Ascending aorta (tissue), 2 donors: ENCODE data around the gene PLCB1. TPM values are rescaled to one million over a fixed set of nuclear protein-coding genes. Genes with fewer than 3 reads are reported as not detected.
"Not testable (repeated sequence)": the region's sequence is repeated elsewhere in the genome, so short reads cannot be mapped to it uniquely, and the experiment has no call there.

ENCODE experiments used
- DNase-seq, 2 donors: peaks; one replicate each; pipeline ENCODE4 v3.0.0-alpha.2; 2019; ENCODE audit warnings: low spot score in 2 of 2
- H3K27ac ChIP-seq, 2 donors: fragments of 200-600 bp; sonication (generic); one replicate each; pipeline ENCODE4 v1.5.1; 2016 to 2017; ENCODE audit warnings: mild to moderate bottlenecking in 1 of 2
- H3K27me3 ChIP-seq: fragments of 200-600 bp; sonication (generic); one replicate; pipeline ENCODE4 v1.5.1; 2017
- H3K36me3 ChIP-seq, 2 donors: fragments of 200-600 bp; sonication (generic); one replicate each; pipeline ENCODE4 v1.5.1; 2016
- H3K4me1 ChIP-seq, 2 donors: fragments of 200-600 bp; sonication (generic); one replicate each; pipeline ENCODE4 v1.5.1; 2016 to 2017; ENCODE audit warnings: mild to moderate bottlenecking in 1 of 2
- H3K4me3 ChIP-seq, 2 donors: fragments of 200-600 bp; sonication (generic); one replicate each; pipeline ENCODE4 v1.5.1; 2016 to 2017; ENCODE audit warnings: mild to moderate bottlenecking in 1 of 2
- H3K9me3 ChIP-seq, 2 donors: fragments of 200-600 bp; sonication (generic); one replicate each; pipeline ENCODE4 v1.5.1; 2016
- CTCF ChIP-seq, 3 experiments: fragments of 200-600 bp in 2 of 3; fragments of 450-650 bp in 1 of 3; sonication (generic) in 2 of 3; IDR thresholded peaks; one replicate each; pipeline ENCODE4 v1.5.1; 2016 to 2019; ENCODE audit warnings: antibody characterized with exemption in 3 of 3, mild to moderate bottlenecking in 1 of 3, moderate library complexity in 1 of 3
- intact Hi-C: fragments of 100-400 bp; cut with DNase I; formaldehyde crosslinking; loops from one replicate; pipeline ENCODE4 v1.15.1; 2023
- total RNA-seq: library from RNA; depleted of rRNA; stranded (reverse); fragments of >200 nt; gene quantifications from one replicate; pipeline ENCODE4 v1.1.0, GENCODE V29; 2016

The PLCB1 gene
- total RNA-seq, 1 donor from 2014 or later: 22.9 TPM

GRCh38 chr20:8456765-8457164, 324.7 kb downstream of the PLCB1 start:
- no peaks in the 10 kb centered on the region for H3K27me3 ChIP-seq
- H3K27ac ChIP-seq: no peak overlapping the region
- no peak for DNase-seq
- no peaks in the 10 kb centered on the region for H3K36me3 ChIP-seq
- H3K4me3 ChIP-seq: no peak overlapping the region
- H3K9me3 ChIP-seq: no peaks in the 10 kb centered on the region
- intact Hi-C loops: no loop called here
- TF ChIP-seq CTCF (IDR thresholded peaks at IDR 0.05): no peak
- H3K4me1 ChIP-seq: no peaks in the 10 kb centered on the region

DNA sequence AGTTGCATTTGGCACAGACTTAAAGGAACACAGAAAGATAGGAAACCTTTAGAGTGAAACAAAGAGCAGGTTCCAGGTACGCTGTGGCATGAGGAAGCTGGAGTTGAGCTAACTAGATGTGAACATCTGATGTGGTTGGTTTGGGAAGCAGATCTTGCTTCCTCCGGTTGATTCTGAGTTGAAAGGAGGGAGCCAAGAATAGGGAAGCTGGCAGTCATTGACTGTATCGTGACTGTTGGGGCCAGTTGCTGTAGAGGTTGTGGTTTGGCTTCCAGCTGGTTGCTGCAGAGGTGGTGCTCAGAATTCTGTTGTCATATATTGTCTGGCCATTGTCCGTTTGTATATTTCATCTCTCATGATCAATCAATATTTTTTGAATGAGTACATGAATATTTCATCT, 325.9 kb downstream of the PLCB1 start:
- no peak for DNase-seq
- Histone ChIP-seq H3K4me3 (no peak overlapping the region), H3K27ac (no peak overlapping the region), H3K9me3 (no peaks in the 10 kb centered on the region), H3K4me1 (no peaks in the 10 kb centered on the region), H3K36me3 (no peaks in the 10 kb centered on the region), H3K27me3 (no peaks in the 10 kb centered on the region)
- no peak for TF ChIP-seq CTCF (IDR thresholded peaks at IDR 0.05)
- intact Hi-C loops: no loop called here

GRCh38 chr20:8461186-8461585, 329.1 kb downstream of the PLCB1 start:
- no peaks in the 10 kb centered on the region for H3K4me1 ChIP-seq
- H3K27me3 ChIP-seq: no peaks in the 10 kb centered on the region
- no peak for DNase-seq
- H3K9me3 ChIP-seq: peaks cover 0 to 4% of the 10 kb centered on the region in 2 donors
- H3K36me3 ChIP-seq: no peaks in the 10 kb centered on the region
- no peak overlapping the region for H3K4me3 ChIP-seq
- no peak overlapping the region for H3K27ac ChIP-seq
- intact Hi-C loops: no loop called here
- no peak for TF ChIP-seq CTCF (IDR thresholded peaks at IDR 0.05)

DNA sequence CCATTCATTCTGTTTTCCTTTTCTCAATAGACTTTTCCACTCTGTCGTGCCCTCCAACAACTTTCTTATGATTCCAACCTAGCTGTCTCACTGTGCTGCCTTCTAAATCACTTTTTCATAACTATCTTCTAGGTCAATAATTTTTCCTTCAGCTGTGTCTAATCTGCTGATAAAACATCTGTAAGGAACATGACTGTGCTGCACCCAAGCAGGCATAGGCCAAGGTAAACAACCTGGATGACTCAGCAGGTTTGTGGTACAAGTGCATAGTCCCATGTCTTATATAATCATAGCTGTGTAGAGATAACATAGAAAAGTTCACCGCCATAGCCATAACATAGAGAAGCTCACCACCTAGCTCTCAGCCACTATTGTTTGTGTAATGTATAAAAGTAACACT, 332.3 kb downstream of the PLCB1 start:
- H3K4me3 ChIP-seq: no peak overlapping the region
- no peaks in the 10 kb centered on the region for H3K27me3 ChIP-seq
- intact Hi-C loops: no loop called here
- peaks cover 0 to 4% of the 10 kb centered on the region in 2 donors for H3K9me3 ChIP-seq
- no peak for DNase-seq
- TF ChIP-seq CTCF (IDR thresholded peaks at IDR 0.05): no peak
- H3K36me3 ChIP-seq: no peaks in the 10 kb centered on the region
- no peaks in the 10 kb centered on the region for H3K4me1 ChIP-seq
- H3K27ac ChIP-seq: no peak overlapping the region

- DNase-seq, H3K4me3 ChIP-seq, H3K4me1 ChIP-seq, H3K27me3 ChIP-seq, H3K36me3 ChIP-seq, H3K9me3 ChIP-seq, H3K27ac ChIP-seq, intact Hi-C loops: not testable (repeated sequence)
Observed at GRCh38 chr20:8466781-8467180, 334.7 kb downstream of the PLCB1 start.

DNA sequence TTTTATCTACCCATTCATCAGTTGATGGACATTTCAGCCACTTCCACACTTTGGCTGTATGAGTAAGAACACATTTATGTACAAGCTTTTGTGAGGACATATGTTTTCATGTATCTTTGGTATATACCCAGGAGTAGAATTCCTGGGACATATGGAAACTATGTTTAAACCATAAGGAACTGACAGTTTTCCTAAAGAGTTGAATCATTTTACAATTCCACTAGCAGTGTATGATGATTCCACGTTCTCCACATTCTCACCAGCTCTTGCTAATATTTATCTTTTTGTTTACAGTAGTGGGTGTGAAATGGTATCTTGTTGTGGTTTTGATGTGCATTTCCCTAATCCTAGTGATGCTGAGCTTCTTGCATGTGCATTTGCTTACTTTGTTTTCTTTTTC, 338.1 kb downstream of the PLCB1 start:
- TF ChIP-seq CTCF (IDR thresholded peaks at IDR 0.05): no peak
- Histone ChIP-seq H3K27ac (no peak overlapping the region), H3K9me3 (no peaks in the 10 kb centered on the region), H3K36me3 (no peaks in the 10 kb centered on the region), H3K27me3 (no peaks in the 10 kb centered on the region), H3K4me1 (no peaks in the 10 kb centered on the region), H3K4me3 (no peak overlapping the region)
- intact Hi-C loops: no loop called here
- no peak for DNase-seq
